ENCODE data around the gene CFAP54.

DNA sequence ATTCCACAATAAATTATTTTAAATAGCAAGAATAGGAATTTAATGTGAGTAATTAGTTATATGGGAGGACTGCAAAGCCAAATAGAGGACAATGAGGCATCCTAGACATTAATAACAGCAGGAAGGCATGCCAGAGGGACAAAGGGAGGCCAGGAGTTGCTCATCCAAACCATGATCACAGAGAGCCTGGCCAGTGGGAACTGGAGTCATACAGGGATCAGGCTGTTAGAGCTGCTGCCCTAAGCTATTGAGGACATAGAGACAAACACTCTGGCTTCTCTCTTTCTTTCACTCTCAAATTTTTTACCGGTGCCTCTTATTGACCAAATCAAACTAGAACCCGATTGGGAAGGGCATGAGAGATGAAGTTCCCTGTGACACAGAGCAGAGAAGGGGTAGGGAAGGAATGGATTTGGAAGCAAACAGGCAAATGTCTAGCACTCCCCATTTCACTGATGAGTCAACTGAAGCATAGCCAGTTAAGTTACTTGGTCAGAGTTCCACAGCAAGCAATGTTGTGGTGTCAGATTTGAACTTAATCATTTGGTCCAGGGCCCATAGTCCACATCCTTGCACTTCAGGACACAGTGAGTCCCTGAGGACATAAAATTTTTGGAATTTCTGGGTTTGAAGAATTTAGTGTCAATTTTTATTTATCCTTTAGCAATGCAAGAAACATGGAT lies 17.9 kb upstream of the CFAP54 start:
- TF ChIP-seq, protein P1, sequence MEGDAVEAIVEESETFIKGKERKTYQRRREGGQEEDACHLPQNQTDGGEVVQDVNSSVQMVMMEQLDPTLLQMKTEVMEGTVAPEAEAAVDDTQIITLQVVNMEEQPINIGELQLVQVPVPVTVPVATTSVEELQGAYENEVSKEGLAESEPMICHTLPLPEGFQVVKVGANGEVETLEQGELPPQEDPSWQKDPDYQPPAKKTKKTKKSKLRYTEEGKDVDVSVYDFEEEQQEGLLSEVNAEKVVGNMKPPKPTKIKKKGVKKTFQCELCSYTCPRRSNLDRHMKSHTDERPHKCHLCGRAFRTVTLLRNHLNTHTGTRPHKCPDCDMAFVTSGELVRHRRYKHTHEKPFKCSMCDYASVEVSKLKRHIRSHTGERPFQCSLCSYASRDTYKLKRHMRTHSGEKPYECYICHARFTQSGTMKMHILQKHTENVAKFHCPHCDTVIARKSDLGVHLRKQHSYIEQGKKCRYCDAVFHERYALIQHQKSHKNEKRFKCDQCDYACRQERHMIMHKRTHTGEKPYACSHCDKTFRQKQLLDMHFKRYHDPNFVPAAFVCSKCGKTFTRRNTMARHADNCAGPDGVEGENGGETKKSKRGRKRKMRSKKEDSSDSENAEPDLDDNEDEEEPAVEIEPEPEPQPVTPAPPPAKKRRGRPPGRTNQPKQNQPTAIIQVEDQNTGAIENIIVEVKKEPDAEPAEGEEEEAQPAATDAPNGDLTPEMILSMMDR (IDR thresholded peaks at IDR 0.05): no peak
- TF ChIP-seq POLR2AphosphoS5 (IDR thresholded peaks at IDR 0.05): no peak
- TF ChIP-seq EP300 (IDR thresholded peaks at IDR 0.05): no peak

Data from upper lobe of left lung (tissue), 4 donors.